ENCODE results near the gene TRHDE. TPM values are rescaled to one million over a fixed set of nuclear protein-coding genes. Genes with fewer than 3 reads are reported as not detected.
"Not testable (repeated sequence)": the region's sequence is repeated elsewhere in the genome, so short reads cannot be mapped to it uniquely, and the experiment has no call there.

TRHDE gene
- total RNA-seq, 2 donors from 2014 or later = 3.9 to 5.7 TPM

- intact Hi-C loops (cut with DNase I, micrococcal nuclease) = no loop called here
- DNase-seq = no peak
- ATAC-seq = no peak
Measured at GRCh38 chr12:72476301-72476700, 204.1 kb downstream of the TRHDE start.

GRCh38 chr12:72485017-72485701 is 213.0 kb downstream of the TRHDE start:
- ATAC-seq (no peak), DNase-seq (no peak)
- intact Hi-C loops (cut with DNase I, micrococcal nuclease) = no loop called here

- DNase-seq = no peak
- intact Hi-C loops (cut with DNase I, micrococcal nuclease) = no loop called here
- ATAC-seq = no peak
Measured at GRCh38 chr12:72491426-72491825, 219.3 kb downstream of the TRHDE start.

- intact Hi-C loops (cut with DNase I, micrococcal nuclease) = no loop called here
- ATAC-seq (no peak), DNase-seq (no peak)
Measured at GRCh38 chr12:72493407-72493806, 221.2 kb downstream of the TRHDE start.

GRCh38 chr12:72498354-72498753 is 226.2 kb downstream of the TRHDE start:
- ATAC-seq (no peak), DNase-seq (no peak)
- intact Hi-C loops (cut with DNase I, micrococcal nuclease) = no loop called here

GRCh38 chr12:72499244-72499643 is 227.1 kb downstream of the TRHDE start:
- no peak for DNase-seq
- ATAC-seq = no peak
- intact Hi-C loops (cut with DNase I, micrococcal nuclease) = no loop called here

- ATAC-seq = no peak
- no peak for DNase-seq
- intact Hi-C loops (cut with DNase I, micrococcal nuclease) = no loop called here
Measured at GRCh38 chr12:72502546-72502945, 230.4 kb downstream of the TRHDE start.

- no peak for DNase-seq
- intact Hi-C loops (cut with DNase I, micrococcal nuclease) = no loop called here
- no peak for ATAC-seq
Measured at GRCh38 chr12:72505227-72505626, 233.1 kb downstream of the TRHDE start.

GRCh38 chr12:72509891-72510290 is 237.7 kb downstream of the TRHDE start:
- DNase-seq = no peak
- ATAC-seq = no peak
- intact Hi-C loops (cut with DNase I, micrococcal nuclease) = no loop called here

- intact Hi-C loops (cut with DNase I, micrococcal nuclease) = no loop called here
- ATAC-seq = no peak
- no peak for DNase-seq
Measured at GRCh38 chr12:72510772-72511171, 238.6 kb downstream of the TRHDE start.

- intact Hi-C loops (cut with DNase I, micrococcal nuclease) = no loop called here
- no peak for DNase-seq
- ATAC-seq = no peak
Measured at GRCh38 chr12:72511498-72511897, 239.3 kb downstream of the TRHDE start.

- intact Hi-C loops (cut with DNase I, micrococcal nuclease) = no loop called here
- DNase-seq (no peak), ATAC-seq (no peak)
Measured at GRCh38 chr12:72511906-72512305, 239.7 kb downstream of the TRHDE start.

GRCh38 chr12:72520044-72520678 is 248.0 kb downstream of the TRHDE start:
- ATAC-seq = not testable (repeated sequence)

GRCh38 chr12:72521326-72521725 is 249.2 kb downstream of the TRHDE start:
- intact Hi-C loops (cut with DNase I, micrococcal nuclease) = no loop called here
- no peak for DNase-seq
- ATAC-seq = no peak

More at GRCh38 chr12:72520044-72520678, 248.0 kb downstream of the TRHDE start:
- DNase-seq; intact Hi-C loops (cut with DNase I, micrococcal nuclease): not testable (repeated sequence)

- ATAC-seq (no peak), DNase-seq (no peak)
- intact Hi-C loops (cut with DNase I, micrococcal nuclease) = no loop called here
Measured at GRCh38 chr12:72522411-72522810, 250.2 kb downstream of the TRHDE start.

- intact Hi-C loops (cut with DNase I, micrococcal nuclease) = no loop called here
- DNase-seq = no peak
- ATAC-seq = no peak
Measured at GRCh38 chr12:72523754-72524153, 251.6 kb downstream of the TRHDE start.

- ATAC-seq (no peak), DNase-seq (no peak)
- intact Hi-C loops (cut with DNase I, micrococcal nuclease) = no loop called here
Measured at GRCh38 chr12:72535212-72535990, 263.2 kb downstream of the TRHDE start.

GRCh38 chr12:72540811-72541210 is 268.6 kb downstream of the TRHDE start:
- no peak for DNase-seq
- ATAC-seq = no peak
- intact Hi-C loops (cut with DNase I, micrococcal nuclease) = no loop called here

- no peak for DNase-seq
- intact Hi-C loops (cut with DNase I, micrococcal nuclease) = no loop called here
- ATAC-seq = no peak
Measured at GRCh38 chr12:72543777-72544467, 271.8 kb downstream of the TRHDE start.
